WERI-Rb-1 (cell line): ENCODE measurements around the gene CHKA.

Source experiments
- DNase-seq: peaks from one replicate; pipeline ENCODE4 v3.0.0-alpha.2; 2020
- H3K27ac ChIP-seq: fragments of 250-450 bp; sonication (Bioruptor Pico); 2 replicates; pipeline ENCODE4 v1.5.1; 2020; ENCODE audit warnings: mild to moderate bottlenecking, moderate library complexity
- H3K27me3 ChIP-seq: fragments of 250-450 bp; sonication (Bioruptor Pico); 2 replicates; pipeline ENCODE4 v1.5.1; 2021; ENCODE audit warnings: mild to moderate bottlenecking, low read depth, moderate library complexity; ENCODE audit not compliant: insufficient read depth, severe bottlenecking
- H3K36me3 ChIP-seq: fragments of 250-450 bp; sonication (Bioruptor Pico); 2 replicates; pipeline ENCODE4 v1.5.1; 2020; ENCODE audit warnings: mild to moderate bottlenecking, moderate library complexity
- H3K4me3 ChIP-seq: 2 replicates; pipeline ENCODE4 v1.5.1; 2011; ENCODE audit warnings: low read depth, mild to moderate bottlenecking, control low read depth, low read length
- H3K9me3 ChIP-seq: fragments of 250-450 bp; sonication (Bioruptor Pico); 2 replicates; pipeline ENCODE4 v1.5.1; 2021; ENCODE audit warnings: mild to moderate bottlenecking, moderate library complexity; ENCODE audit not compliant: severe bottlenecking
- TF ChIP-seq, protein P1 (sequence below): IDR thresholded peaks from 2 replicates; pipeline ENCODE4 v1.5.1; 2011; ENCODE audit warnings: low read depth, mild to moderate bottlenecking, control low read depth, inconsistent platforms, low read length

The CHKA gene

DNA sequence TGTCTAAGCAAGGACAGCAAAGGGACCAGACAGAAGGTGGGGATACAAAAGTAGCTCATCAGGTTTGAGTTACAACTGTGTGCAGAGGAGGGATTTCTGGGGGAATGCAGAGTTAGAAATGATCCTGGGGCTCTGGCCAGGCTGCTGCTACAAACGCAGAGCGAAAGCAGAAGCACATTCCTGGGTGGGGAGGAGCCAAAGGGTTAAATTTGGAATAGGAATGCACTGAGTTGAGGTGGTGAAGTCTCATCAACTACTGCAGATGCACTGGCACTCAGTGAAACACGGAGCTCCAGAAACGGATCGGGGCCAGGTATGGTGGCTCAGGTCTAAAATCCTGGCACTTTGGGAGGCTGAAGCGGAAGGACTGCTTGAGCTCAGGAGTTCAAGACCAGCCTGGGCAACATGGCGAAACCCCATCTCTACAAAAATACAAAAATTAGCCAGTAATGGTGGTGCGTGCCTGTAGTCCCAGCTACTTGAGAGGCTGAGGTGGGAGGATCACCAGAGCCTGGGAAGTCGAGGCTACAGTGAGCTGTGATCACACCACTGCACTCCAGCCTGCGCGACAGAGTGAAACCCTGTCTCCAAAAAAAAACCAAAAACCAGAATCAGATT lies 3.2 kb downstream of the CHKA start:
- no peaks in the 10 kb centered on the region for H3K27me3 ChIP-seq
- H3K27ac ChIP-seq = no peak overlapping the region
- no peak overlapping the region for H3K4me3 ChIP-seq
- H3K9me3 ChIP-seq = no peaks in the 10 kb centered on the region
- TF ChIP-seq, protein P1, sequence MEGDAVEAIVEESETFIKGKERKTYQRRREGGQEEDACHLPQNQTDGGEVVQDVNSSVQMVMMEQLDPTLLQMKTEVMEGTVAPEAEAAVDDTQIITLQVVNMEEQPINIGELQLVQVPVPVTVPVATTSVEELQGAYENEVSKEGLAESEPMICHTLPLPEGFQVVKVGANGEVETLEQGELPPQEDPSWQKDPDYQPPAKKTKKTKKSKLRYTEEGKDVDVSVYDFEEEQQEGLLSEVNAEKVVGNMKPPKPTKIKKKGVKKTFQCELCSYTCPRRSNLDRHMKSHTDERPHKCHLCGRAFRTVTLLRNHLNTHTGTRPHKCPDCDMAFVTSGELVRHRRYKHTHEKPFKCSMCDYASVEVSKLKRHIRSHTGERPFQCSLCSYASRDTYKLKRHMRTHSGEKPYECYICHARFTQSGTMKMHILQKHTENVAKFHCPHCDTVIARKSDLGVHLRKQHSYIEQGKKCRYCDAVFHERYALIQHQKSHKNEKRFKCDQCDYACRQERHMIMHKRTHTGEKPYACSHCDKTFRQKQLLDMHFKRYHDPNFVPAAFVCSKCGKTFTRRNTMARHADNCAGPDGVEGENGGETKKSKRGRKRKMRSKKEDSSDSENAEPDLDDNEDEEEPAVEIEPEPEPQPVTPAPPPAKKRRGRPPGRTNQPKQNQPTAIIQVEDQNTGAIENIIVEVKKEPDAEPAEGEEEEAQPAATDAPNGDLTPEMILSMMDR = no peak
- DNase-seq = no peak
- no peaks in the 10 kb centered on the region for H3K36me3 ChIP-seq

DNA sequence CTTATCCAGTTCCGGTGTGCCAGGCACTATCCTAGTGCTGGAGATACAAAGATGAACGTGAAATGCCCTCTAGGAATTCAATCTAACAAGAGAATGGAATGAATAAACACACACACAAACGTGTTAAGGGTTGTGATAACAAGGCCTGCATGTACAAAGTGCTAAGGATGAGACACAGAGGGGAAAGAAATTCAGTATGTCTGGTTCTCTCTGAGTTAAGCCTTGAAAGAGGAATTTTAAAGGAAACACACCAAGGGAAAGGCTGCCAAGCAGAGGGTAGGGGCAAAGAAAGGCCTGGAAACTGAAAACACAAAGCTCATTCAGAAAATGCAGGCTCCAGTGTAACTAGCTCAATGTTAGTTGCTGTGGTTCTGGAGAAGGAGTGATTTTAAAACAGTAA lies 4.2 kb downstream of the CHKA start:
- TF ChIP-seq, protein P1 = no peak
- no peaks in the 10 kb centered on the region for H3K27me3 ChIP-seq
- DNase-seq = no peak
- no peaks in the 10 kb centered on the region for H3K36me3 ChIP-seq
- no peaks in the 10 kb centered on the region for H3K9me3 ChIP-seq
- H3K27ac ChIP-seq = no peak overlapping the region
- H3K4me3 ChIP-seq = no peak overlapping the region

DNA sequence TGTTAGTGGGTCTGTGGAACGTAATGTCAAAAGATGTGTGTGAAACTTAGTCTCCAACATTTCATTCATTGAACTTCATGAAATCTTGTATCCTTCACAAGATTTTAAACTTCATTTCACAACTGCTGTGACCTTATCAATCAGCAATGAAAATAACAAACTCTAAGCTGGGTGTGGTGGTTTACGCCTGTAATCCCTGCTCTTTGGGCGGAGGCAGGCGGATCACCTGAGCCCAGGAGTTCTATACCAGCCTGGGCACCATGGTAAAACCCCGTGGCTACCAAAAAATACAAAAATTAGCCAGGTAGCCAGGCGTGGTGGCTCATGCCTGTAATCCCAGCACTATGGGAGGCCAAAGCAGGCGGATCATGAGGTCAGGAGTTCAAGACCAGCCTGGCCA lies 5.1 kb downstream of the CHKA start:
- H3K9me3 ChIP-seq = no peaks in the 10 kb centered on the region
- DNase-seq = no peak
- no peaks in the 10 kb centered on the region for H3K27me3 ChIP-seq
- no peak overlapping the region for H3K27ac ChIP-seq
- H3K4me3 ChIP-seq = no peak overlapping the region
- no peaks in the 10 kb centered on the region for H3K36me3 ChIP-seq
- TF ChIP-seq, protein P1 = no peak

DNA sequence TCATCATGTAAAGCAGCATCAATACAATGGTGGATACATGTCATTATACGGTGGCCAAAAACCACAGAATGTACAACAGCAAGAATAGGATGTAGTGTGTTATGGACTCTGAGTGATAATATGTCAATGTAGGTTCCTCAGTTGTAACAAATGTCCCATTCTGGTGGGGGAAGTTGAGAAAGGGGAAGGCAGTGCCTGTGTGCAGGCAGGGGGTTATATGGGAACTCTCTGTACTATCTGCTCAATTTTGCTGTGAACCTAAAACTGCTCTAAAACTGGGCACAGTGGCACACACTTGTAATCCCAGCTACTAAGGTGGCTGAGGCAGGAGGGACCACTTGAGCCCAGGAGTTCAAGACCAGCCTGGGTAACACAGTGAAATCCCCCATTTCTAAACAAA lies 5.9 kb downstream of the CHKA start:
- H3K27me3 ChIP-seq = no peaks in the 10 kb centered on the region
- H3K27ac ChIP-seq = no peak overlapping the region
- no peaks in the 10 kb centered on the region for H3K36me3 ChIP-seq
- H3K4me3 ChIP-seq = no peak overlapping the region
- H3K9me3 ChIP-seq = no peaks in the 10 kb centered on the region
- no peak for DNase-seq
- TF ChIP-seq, protein P1 = no peak

DNA sequence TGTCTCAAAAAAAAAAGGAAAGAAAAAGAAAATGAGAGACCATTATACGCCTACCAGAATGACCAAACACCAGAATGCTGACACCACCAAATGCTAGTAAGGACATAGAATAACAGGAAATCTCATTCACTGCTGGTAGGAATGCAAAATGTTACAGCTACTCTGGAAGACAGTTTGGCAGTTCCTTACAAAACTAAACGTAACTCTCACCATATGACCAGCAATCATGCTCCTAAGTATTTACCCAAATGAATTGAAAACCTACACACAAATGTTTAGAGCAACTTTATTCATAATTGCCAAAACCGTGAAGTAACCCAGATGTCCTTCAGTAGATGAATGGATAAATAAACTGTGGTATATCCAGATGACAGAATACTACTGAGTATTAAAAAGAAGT lies 7.2 kb downstream of the CHKA start:
- Histone ChIP-seq H3K27ac (no peak overlapping the region), H3K27me3 (no peaks in the 10 kb centered on the region), H3K36me3 (no peaks in the 10 kb centered on the region), H3K4me3 (no peak overlapping the region), H3K9me3 (no peaks in the 10 kb centered on the region)
- TF ChIP-seq, protein P1 = no peak
- no peak for DNase-seq

DNA sequence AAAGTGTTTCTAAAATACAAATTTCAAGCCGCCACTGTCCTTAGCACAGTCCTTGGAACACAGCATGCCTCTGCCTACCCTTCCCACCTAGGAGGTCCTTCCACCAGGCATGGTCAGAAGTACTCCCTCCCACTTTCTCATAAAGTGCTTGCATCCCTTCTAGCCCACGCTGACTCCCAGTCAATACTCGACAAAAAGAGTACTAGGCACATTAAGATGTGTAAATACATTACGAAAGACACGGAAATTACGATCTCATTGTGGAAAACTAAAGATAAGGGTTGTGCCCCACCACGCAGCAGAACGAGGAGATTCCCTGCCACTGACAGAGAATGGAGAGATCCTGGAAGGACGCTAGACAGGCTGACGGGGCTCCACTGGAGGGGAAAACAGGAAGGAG lies 13.5 kb downstream of the CHKA start:
- H3K36me3 ChIP-seq = no peaks in the 10 kb centered on the region
- TF ChIP-seq, protein P1 = no peak
- H3K4me3 ChIP-seq = no peak overlapping the region
- no peak overlapping the region for H3K27ac ChIP-seq
- H3K27me3 ChIP-seq = no peaks in the 10 kb centered on the region
- no peak for DNase-seq
- H3K9me3 ChIP-seq = no peaks in the 10 kb centered on the region
